Ishikawa (cell line): Measurements from ENCODE around the gene FLT3LG.

ENCODE experiments used
- EP300 ChIP-seq: IDR thresholded peaks from 2 replicates; pipeline ENCODE4 v1.6.1; 2012; ENCODE audit warnings: borderline replicate concordance
- FOXM1 ChIP-seq: IDR thresholded peaks from 2 replicates; pipeline ENCODE4 v1.6.1; 2012; ENCODE audit warnings: low read depth, borderline replicate concordance
- MAX ChIP-seq: IDR thresholded peaks from 2 replicates; pipeline ENCODE4 v1.6.1; 2012
- RAD21 ChIP-seq: IDR thresholded peaks from 2 replicates; pipeline ENCODE4 v1.6.1; 2012; ENCODE audit warnings: low read depth
- REST ChIP-seq: IDR thresholded peaks from 2 replicates; pipeline ENCODE4 v1.6.1; 2012; ENCODE audit warnings: low read depth, mild to moderate bottlenecking
- YY1 ChIP-seq: IDR thresholded peaks from 2 replicates; pipeline ENCODE4 v1.6.1; 2012; ENCODE audit warnings: low read depth
- ZBTB7A ChIP-seq: IDR thresholded peaks from 2 replicates; pipeline ENCODE4 v1.6.1; 2012; ENCODE audit warnings: low read depth

GRCh38 chr19:49451430-49452181 lies 22.4 kb upstream of the FLT3LG start, which contains the start of gene PIH1D1:
- TF ChIP-seq MAX = peak; percentile 70
- no peak; the same call in 1 of the 2 replicates for TF ChIP-seq FOXM1
- TF ChIP-seq ZBTB7A = no peak
- peak; percentile 3; the same call in 1 of the 2 replicates for TF ChIP-seq YY1
- no peak for TF ChIP-seq REST
- no peak for TF ChIP-seq EP300
- no peak for TF ChIP-seq RAD21
